H1 (cell line): Measurements from ENCODE around the gene CRYBG1.

Experiments used
- CHD1 ChIP-seq: IDR thresholded peaks from 2 replicates; pipeline ENCODE4 v1.6.1; 2012; ENCODE audit warnings: low read depth, low read length, improper control_type of control experiment
- CTCF ChIP-seq, 3 experiments: IDR thresholded peaks; 1 replicate in 2 of 3; 2 replicates in 1 of 3; pipeline versions ENCODE4 v1.5.1 to v1.6.1; 2011; ENCODE audit warnings: low read length in 3 of 3, mild to moderate bottlenecking in 3 of 3, inconsistent platforms in 2 of 3, low read depth in 1 of 3, moderate library complexity in 1 of 3; ENCODE audit not compliant: insufficient read depth in 1 of 3; ENCODE audit errors: control extremely low read depth in 1 of 3
- EP300 ChIP-seq, 2 experiments: IDR thresholded peaks; 1 replicate in 1 of 2; 2 replicates in 1 of 2; pipeline ENCODE4 v1.6.1; 2011 to 2012; ENCODE audit warnings: low read depth in 2 of 2, low read length in 2 of 2, mild to moderate bottlenecking in 2 of 2, borderline replicate concordance in 1 of 2, inconsistent platforms in 1 of 2, moderate library complexity in 1 of 2
- POLR2A ChIP-seq, 2 experiments: IDR thresholded peaks; 1 replicate in 1 of 2; 2 replicates in 1 of 2; pipeline ENCODE4 v1.6.1; 2011; ENCODE audit warnings: low read depth in 2 of 2, low read length in 2 of 2, mild to moderate bottlenecking in 2 of 2; ENCODE audit errors: control extremely low read depth in 1 of 2
- POLR2AphosphoS5 ChIP-seq: IDR thresholded peaks from 2 replicates; pipeline ENCODE4 v1.6.1; 2011; ENCODE audit warnings: low read depth, low read length
- RAD21 ChIP-seq, 2 experiments: IDR thresholded peaks in 1 of 2; conservative IDR thresholded peaks in 1 of 2; 2 replicates each; pipeline ENCODE4 v1.6.1; 2011; ENCODE audit warnings: low read depth in 2 of 2, low read length in 2 of 2, improper control_type of control experiment in 1 of 2, inconsistent platforms in 1 of 2, mild to moderate bottlenecking in 1 of 2, moderate library complexity in 1 of 2
- SIX5 ChIP-seq: IDR thresholded peaks from 2 replicates; pipeline ENCODE4 v1.6.1; 2011; ENCODE audit warnings: mild to moderate bottlenecking, low read depth, low read length
- SRF ChIP-seq: IDR thresholded peaks from 2 replicates; pipeline ENCODE4 v1.6.1; 2011; ENCODE audit warnings: mild to moderate bottlenecking, low read depth, low read length, moderate library complexity
- ZNF274 ChIP-seq: IDR thresholded peaks from 2 replicates; pipeline ENCODE4 v1.7.0; 2012; ENCODE audit warnings: low read length, borderline replicate concordance; ENCODE audit errors: extremely low read depth
- TF ChIP-seq, protein P1 (sequence below): IDR thresholded peaks from 2 replicates; pipeline ENCODE4 v1.6.1; 2011; ENCODE audit warnings: low read length, improper control_type of control experiment

- TF ChIP-seq CTCF (IDR thresholded peaks at IDR 0.05; ENCODE audit: control extremely low read depth in 1 of 3, insufficient read depth in 1 of 3, low read depth in 1 of 3, low read length in 3 of 3) (no peak), SRF (no peak), ZNF274 (no peak), POLR2A (IDR thresholded peaks at IDR 0.05; ENCODE audit: control extremely low read depth in 1 of 2, low read depth in 2 of 2, low read length in 2 of 2) (no peak), EP300 (IDR thresholded peaks at IDR 0.05; ENCODE audit: borderline replicate concordance in 1 of 2, low read depth in 2 of 2, low read length in 2 of 2) (no peak), CHD1 (no peak), POLR2AphosphoS5 (no peak), SIX5 (no peak), RAD21 (IDR thresholded peaks at IDR 0.05 in 1 of 2, conservative IDR thresholded peaks at IDR 0.05 in 1 of 2; ENCODE audit: low read depth in 2 of 2, low read length in 2 of 2) (no peak)
- TF ChIP-seq, protein P1, sequence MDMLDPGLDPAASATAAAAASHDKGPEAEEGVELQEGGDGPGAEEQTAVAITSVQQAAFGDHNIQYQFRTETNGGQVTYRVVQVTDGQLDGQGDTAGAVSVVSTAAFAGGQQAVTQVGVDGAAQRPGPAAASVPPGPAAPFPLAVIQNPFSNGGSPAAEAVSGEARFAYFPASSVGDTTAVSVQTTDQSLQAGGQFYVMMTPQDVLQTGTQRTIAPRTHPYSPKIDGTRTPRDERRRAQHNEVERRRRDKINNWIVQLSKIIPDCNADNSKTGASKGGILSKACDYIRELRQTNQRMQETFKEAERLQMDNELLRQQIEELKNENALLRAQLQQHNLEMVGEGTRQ: no peak
Measured at GRCh38 chr6:106462923-106463557, 102.5 kb downstream of the CRYBG1 start.
